Mammary epithelial cell (primary cell): Measurements from ENCODE around the gene FAT1.

ENCODE experiments used
- EZH2 ChIP-seq: IDR thresholded peaks from 2 replicates; pipeline ENCODE4 v1.6.1; 2012; ENCODE audit warnings: low read length, inconsistent platforms, borderline replicate concordance
- TF ChIP-seq, protein P1 (sequence below), 2 donors: IDR thresholded peaks in 1 of 2; conservative IDR thresholded peaks in 1 of 2; 2 replicates each; pipeline ENCODE4 v1.5.1; 2011 to 2012; ENCODE audit warnings: inconsistent platforms in 2 of 2, low read length in 2 of 2, mild to moderate bottlenecking in 2 of 2, control low read depth in 1 of 2, low read depth in 1 of 2; ENCODE audit not compliant: insufficient read depth in 1 of 2; ENCODE audit errors: extremely low read depth in 1 of 2

DNA sequence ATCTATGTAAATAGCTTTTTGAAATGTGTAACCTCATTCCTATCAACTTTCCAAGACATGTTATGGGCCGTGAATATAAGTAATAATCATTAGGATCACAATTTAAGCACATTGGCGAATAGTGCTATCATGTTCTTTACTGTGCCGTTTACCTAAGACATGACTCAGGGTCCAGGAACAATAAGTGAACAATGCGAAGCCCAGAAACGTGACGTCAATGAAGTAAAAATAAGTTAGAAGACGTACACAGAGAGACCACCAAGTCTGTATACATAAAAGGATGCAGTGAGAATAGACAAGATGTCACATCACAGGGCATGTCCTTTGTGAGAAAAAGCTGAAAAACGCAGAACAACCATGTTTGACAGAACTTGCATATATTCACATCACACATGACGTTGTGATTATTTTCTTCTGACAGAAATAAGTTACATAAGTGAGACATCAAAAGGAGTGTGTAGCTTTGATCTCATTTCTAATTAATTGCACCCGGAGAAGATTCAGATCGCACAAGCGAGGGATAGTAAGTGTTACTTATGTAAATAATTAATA lies 49.4 kb upstream of the FAT1 start:
- TF ChIP-seq, protein P1, sequence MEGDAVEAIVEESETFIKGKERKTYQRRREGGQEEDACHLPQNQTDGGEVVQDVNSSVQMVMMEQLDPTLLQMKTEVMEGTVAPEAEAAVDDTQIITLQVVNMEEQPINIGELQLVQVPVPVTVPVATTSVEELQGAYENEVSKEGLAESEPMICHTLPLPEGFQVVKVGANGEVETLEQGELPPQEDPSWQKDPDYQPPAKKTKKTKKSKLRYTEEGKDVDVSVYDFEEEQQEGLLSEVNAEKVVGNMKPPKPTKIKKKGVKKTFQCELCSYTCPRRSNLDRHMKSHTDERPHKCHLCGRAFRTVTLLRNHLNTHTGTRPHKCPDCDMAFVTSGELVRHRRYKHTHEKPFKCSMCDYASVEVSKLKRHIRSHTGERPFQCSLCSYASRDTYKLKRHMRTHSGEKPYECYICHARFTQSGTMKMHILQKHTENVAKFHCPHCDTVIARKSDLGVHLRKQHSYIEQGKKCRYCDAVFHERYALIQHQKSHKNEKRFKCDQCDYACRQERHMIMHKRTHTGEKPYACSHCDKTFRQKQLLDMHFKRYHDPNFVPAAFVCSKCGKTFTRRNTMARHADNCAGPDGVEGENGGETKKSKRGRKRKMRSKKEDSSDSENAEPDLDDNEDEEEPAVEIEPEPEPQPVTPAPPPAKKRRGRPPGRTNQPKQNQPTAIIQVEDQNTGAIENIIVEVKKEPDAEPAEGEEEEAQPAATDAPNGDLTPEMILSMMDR (conservative IDR thresholded peaks at IDR 0.05 in 1 of 2, IDR thresholded peaks at IDR 0.05 in 1 of 2; ENCODE audit: extremely low read depth in 1 of 2, insufficient read depth in 1 of 2, low read depth in 1 of 2, low read length in 2 of 2), result no peak
- TF ChIP-seq EZH2, result no peak
